Diencephalon (tissue), 1 donor: ENCODE data around the gene CYP1A2. TPM values are rescaled to one million over a fixed set of nuclear protein-coding genes. Genes with fewer than 3 reads are reported as not detected.

ENCODE experiments used
- small RNA-seq: library from RNA; depleted of rRNA; stranded (forward); fragments of <200 nt; gene quantifications from one replicate; pipeline ENCODE3, GENCODE V24; 2014
- total RNA-seq: library from RNA; depleted of rRNA; stranded (reverse); fragments of >200 nt; gene quantifications from one replicate; pipeline ENCODE4 v1.2.3, GENCODE V29; 2014

CYP1A2 gene
- total RNA-seq = not detected

GRCh38 chr15:74748322-74748946 is at the start of gene CYP1A2:
CYP1A2 (plus strand) TSS chr15:74748845; CDS start chr15:74749739, 894 bp downstream.

DNA sequence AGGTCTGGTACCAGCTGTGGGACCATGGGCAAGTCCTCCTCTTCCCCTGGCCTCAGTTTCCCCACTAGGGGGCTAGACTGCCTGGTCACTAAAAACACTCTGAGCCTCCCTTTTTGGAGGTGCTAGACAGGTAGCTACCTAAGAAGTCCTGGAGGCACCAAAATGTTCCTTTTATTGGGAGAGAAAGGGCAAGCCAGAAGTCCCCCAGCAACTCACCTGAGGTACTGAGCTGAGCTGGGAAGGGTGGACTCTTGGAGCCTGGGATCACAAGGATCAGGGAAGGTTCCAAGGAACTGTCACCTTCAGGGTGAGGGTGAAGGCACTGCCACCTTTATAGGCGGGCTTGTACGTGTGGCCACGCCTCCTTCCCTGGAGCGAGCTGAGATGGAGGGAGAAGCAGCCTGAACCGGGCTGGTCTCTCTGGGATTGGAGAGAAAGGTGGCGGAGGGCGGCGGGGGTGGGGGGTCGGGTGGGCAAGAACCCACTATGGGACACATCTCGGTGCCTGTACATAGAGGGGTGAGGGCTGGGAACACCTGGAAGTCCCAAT is 23.3 kb upstream of the CYP1A2 start, which contains the start of gene CYP1A1:
Gene CYP1A1 (minus strand): TSS at position 304 of the 550 bp plus-strand sequence. CDS start 2,431 bp downstream, outside the sequence.

GRCh38 chr15:74781431-74782258 is 33.0 kb downstream of the CYP1A2 start, which contains the start of gene CSK:
CSK (plus strand) TSS chr15:74782080; CDS start chr15:74798298, 16,218 bp downstream.

Small RNAs within 50 kb of the gene (small RNA-seq; reads per million reads assigned to genes)
- not detected for gene MIR4513

Other genes with a start within 250 kb of the CYP1A2 start
- gene ARID3B, start 207.6 kb upstream of the CYP1A2 start, total RNA-seq = 5.1 TPM
- 29.3 TPM for gene CLK3, start 133.0 kb upstream of the CYP1A2 start, total RNA-seq
- gene EDC3, start 52.8 kb upstream of the CYP1A2 start, total RNA-seq = 16.1 TPM
- 0.23 TPM for gene CYP1A1, start 23.3 kb upstream of the CYP1A2 start, total RNA-seq
- 37.4 TPM for gene CSK, start 33.2 kb downstream of the CYP1A2 start, total RNA-seq
- gene LMAN1L, start 64.0 kb downstream of the CYP1A2 start, total RNA-seq = not detected
- 0.92 TPM for gene CPLX3, start 77.8 kb downstream of the CYP1A2 start, total RNA-seq
- 47.5 TPM for gene ULK3, start 94.3 kb downstream of the CYP1A2 start, total RNA-seq
- gene SCAMP2, start 124.5 kb downstream of the CYP1A2 start, total RNA-seq = 12.2 TPM
- gene MPI, start 141.2 kb downstream of the CYP1A2 start, total RNA-seq = 38.1 TPM
- gene FAM219B, start 158.0 kb downstream of the CYP1A2 start, total RNA-seq = 65.5 TPM
- gene COX5A, start 189.2 kb downstream of the CYP1A2 start, total RNA-seq = 91.1 TPM
- 8.1 TPM for gene RPP25, start 207.9 kb downstream of the CYP1A2 start, total RNA-seq
- gene SCAMP5, start 246.7 kb downstream of the CYP1A2 start, total RNA-seq = 82.1 TPM